ENCODE measurements around the gene SENP3.
A peak's percentile ranks its signal among the peaks of the same experiment; 100 is the strongest.

SENP3 gene

GRCh38 chr17:7606280-7606679 is 44.6 kb downstream of the SENP3 start:
- no peak for DNase-seq

- no peak for DNase-seq
Observed at GRCh38 chr17:7610641-7611040, 48.9 kb downstream of the SENP3 start.

- no peak for DNase-seq
Observed at GRCh38 chr17:7611635-7612293, 50.0 kb downstream of the SENP3 start.

GRCh38 chr17:7612294-7612640 is 50.5 kb downstream of the SENP3 start:
- no peak for DNase-seq

DNA sequence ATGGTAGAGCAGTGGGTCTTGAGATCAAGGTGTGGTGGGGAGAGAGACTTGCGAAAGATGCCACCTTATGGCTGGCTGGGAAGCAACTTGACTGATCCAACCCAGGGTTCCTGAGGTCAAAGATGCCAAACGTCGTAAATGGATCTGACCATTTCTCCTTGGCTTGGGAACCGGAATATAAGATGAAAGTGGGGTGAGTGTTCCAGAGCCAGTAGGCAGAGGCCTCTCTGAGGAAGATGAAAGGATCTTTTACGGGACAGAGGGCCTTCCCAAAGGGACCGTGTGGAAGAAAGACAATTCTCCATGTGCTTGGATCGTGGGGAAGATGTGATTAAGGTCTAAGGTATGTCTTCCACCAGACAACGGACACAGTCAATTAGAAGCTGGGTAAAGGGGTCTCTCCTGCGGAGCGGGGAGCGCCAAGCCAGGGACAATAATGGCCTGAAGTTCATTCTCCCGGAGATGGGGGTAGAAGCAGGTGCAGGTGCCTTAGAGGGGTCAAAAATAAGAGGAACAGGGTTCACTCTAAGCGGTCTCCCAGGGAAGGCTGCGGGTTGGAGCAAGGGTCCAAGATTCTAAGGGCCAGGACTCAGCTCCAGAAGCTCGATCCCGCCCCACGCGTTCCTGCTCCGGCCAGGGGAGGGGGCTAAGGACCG is 52.2 kb downstream of the SENP3 start:
- no peak for DNase-seq

GRCh38 chr17:7614425-7615264 is 52.9 kb downstream of the SENP3 start, which contains the start of gene FXR2:
TSS of gene FXR2 (minus strand) at chr17:7614897. CDS start at chr17:7614532, 365 bp downstream.
- DNase-seq, result peak; percentile 100

GRCh38 chr17:7615265-7615747 is 53.6 kb downstream of the SENP3 start:
- no peak for DNase-seq

DNA sequence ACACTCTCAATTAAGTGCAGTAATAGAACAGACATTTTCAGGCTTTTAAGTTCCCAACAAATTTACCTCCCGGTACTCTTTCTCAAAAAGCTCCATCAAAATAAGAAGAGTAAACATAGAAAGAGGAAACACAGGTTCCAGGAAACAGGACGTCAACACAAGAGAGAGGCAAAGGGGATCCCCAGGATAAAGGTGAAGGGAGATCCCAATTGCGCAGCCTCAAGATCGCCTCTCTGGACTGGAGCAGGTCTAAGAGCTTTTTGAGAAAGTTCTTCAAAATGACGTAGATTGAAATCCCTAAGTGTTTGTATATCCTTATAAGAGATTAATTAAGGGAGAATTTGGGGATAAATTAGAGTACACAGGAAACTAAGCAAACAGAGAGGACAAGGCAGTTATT is 56.9 kb downstream of the SENP3 start:
- DNase-seq, result no peak

GRCh38 chr17:7620835-7621234 is 59.1 kb downstream of the SENP3 start:
- DNase-seq, result no peak
